ENCODE measurements around the gene AK5.

The AK5 gene

GRCh38 chr1:77447669-77448068 lies 165.8 kb downstream of the AK5 start:
- peaks cover 4% of the 10 kb centered on the region for H3K9me3 Mint-ChIP-seq (ENCODE audit: low read depth)
- no peak overlapping the region for H3K4me3 Mint-ChIP-seq
- H3K27ac Mint-ChIP-seq = no peak overlapping the region
- H3K27me3 Mint-ChIP-seq = no peaks in the 10 kb centered on the region
- peaks cover 12% of the 10 kb centered on the region for H3K4me1 Mint-ChIP-seq (ENCODE audit: low read depth)
- H3K36me3 Mint-ChIP-seq = peaks cover 16% of the 10 kb centered on the region

DNA sequence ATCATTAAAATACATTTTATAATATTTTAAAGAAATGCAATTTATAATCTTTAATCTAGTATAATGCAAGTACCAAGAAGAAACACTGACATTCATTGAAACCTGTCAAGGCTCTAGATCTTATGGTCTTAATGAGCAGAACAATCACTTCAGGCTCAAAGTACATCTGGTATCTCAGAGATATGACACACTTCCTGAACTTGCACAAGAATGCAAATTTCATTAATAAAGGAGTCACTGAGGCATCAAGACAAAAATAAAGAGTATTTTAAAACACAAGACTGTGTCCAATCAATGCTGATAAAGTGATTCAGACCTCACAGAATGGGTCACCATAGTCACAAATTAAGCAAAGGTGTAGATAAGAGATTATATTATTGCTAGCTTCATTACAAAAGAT lies 178.1 kb downstream of the AK5 start:
- Mint-ChIP-seq H3K27me3 (no peaks in the 10 kb centered on the region), H3K9me3 (ENCODE audit: low read depth) (peaks cover 3% of the 10 kb centered on the region), H3K27ac (no peak overlapping the region), H3K36me3 (peaks cover 14% of the 10 kb centered on the region), H3K4me1 (ENCODE audit: low read depth) (peaks cover 16% of the 10 kb centered on the region), H3K4me3 (no peak overlapping the region)

DNA sequence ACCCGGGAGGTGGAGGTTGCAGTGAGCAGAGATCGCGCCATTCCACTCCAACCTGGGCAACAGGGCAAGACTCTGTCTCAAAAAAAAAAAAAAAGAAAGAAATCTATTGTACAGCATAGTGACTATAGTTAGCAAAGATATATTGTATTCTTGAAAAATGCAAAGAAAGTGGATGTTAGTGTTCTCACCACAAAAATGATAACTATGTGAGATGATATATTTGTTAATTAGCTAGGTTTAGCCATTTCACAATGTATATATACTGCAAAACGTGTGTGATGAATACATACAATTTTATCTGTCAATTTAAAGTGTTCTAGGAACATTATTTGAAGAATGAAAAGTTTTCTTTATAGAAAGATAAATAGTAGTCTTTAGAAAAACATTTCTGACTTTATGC lies 179.9 kb downstream of the AK5 start:
- Mint-ChIP-seq H3K27me3 (no peaks in the 10 kb centered on the region), H3K9me3 (ENCODE audit: low read depth) (peaks cover 3% of the 10 kb centered on the region)

GRCh38 chr1:77463216-77463615 lies 181.4 kb downstream of the AK5 start:
- Mint-ChIP-seq H3K4me1 (ENCODE audit: low read depth) (peaks cover 18% of the 10 kb centered on the region), H3K27me3 (no peaks in the 10 kb centered on the region), H3K27ac (no peak overlapping the region), H3K9me3 (ENCODE audit: low read depth) (peaks cover 3% of the 10 kb centered on the region), H3K4me3 (no peak overlapping the region), H3K36me3 (peaks cover 12% of the 10 kb centered on the region)

More for the DNA sequence above, 179.9 kb downstream of the AK5 start:
- Mint-ChIP-seq H3K4me3 (no peak overlapping the region), H3K4me1 (ENCODE audit: low read depth) (peaks cover 18% of the 10 kb centered on the region), H3K27ac (no peak overlapping the region), H3K36me3 (peaks cover 18% of the 10 kb centered on the region)

DNA sequence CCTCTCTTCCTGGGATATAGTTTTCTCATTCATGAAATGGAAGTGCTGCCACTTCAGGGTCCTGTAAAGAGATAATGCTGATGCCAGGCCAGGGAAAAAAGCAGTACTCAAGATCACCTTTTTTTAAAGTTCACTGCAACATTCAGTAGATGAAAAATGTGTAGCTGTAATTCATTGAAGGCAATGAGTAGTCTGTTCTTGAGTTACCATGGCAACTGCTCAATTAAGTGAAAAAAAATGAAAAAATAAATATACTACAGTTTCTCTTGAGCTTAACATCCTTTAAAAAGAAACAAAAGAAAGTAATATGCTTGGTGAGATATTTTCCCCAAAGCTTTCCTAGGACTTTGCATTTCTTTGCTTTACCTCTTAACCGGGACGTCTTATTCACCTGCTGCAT lies 183.3 kb downstream of the AK5 start:
- Mint-ChIP-seq H3K4me1 (ENCODE audit: low read depth) (peaks cover 12% of the 10 kb centered on the region), H3K9me3 (ENCODE audit: low read depth) (peaks cover under 1% of the 10 kb centered on the region), H3K4me3 (no peak overlapping the region)

DNA sequence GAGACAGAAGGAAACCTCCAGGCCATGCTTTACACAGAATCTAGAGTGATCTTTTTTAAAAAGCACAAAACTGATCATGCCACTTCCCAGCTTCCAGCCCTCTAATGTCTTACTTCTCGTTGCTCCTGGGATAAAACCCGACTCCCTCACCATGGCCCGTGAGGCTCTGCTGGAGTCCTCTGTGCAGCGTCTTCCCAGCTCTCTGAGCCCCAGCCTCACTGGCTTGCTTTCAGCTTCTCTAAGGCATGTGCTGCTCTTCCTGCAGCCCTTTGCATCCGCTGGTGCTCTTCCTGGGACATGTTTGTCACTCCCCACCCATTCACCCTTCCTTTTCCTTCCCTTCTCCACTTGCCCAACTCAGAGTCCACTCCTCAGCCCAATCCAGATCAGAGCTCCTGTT lies 184.1 kb downstream of the AK5 start:
- H3K27ac Mint-ChIP-seq = no peak overlapping the region
- H3K4me3 Mint-ChIP-seq = no peak overlapping the region
- peaks cover 12% of the 10 kb centered on the region for H3K4me1 Mint-ChIP-seq (ENCODE audit: low read depth)
- H3K36me3 Mint-ChIP-seq = peaks cover 8% of the 10 kb centered on the region
- H3K27me3 Mint-ChIP-seq = no peaks in the 10 kb centered on the region
- no peaks in the 10 kb centered on the region for H3K9me3 Mint-ChIP-seq (ENCODE audit: low read depth)

More for the DNA sequence above, 183.3 kb downstream of the AK5 start:
- Mint-ChIP-seq H3K27me3 (no peaks in the 10 kb centered on the region), H3K27ac (no peak overlapping the region), H3K36me3 (peaks cover 8% of the 10 kb centered on the region)

- Mint-ChIP-seq H3K4me3 (no peak overlapping the region), H3K36me3 (peaks cover 11% of the 10 kb centered on the region), H3K9me3 (ENCODE audit: low read depth) (no peaks in the 10 kb centered on the region), H3K27me3 (no peaks in the 10 kb centered on the region), H3K4me1 (ENCODE audit: low read depth) (peaks cover 12% of the 10 kb centered on the region), H3K27ac (no peak overlapping the region)
Measured at GRCh38 chr1:77467021-77467595, 185.3 kb downstream of the AK5 start.

DNA sequence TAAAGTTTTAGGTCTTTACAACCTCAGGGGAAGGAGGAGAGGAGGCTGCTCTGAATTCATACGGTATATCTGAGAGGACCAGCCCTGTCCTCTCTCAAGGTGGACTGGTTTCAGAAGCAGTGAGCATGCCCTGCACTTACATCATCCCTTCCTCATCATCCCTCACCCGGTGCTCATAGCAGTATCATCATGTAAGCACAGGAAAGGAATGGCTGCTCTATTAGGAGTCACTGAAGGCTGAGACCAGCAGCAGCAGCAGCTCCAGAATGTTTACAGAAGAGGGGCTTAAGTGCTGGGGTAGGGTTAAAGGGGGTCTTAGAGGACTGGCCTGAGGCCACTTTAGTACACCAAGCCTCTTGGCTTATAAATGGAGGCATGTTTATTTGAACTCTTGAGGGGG lies 185.9 kb downstream of the AK5 start:
- no peak overlapping the region for H3K4me3 Mint-ChIP-seq

DNA sequence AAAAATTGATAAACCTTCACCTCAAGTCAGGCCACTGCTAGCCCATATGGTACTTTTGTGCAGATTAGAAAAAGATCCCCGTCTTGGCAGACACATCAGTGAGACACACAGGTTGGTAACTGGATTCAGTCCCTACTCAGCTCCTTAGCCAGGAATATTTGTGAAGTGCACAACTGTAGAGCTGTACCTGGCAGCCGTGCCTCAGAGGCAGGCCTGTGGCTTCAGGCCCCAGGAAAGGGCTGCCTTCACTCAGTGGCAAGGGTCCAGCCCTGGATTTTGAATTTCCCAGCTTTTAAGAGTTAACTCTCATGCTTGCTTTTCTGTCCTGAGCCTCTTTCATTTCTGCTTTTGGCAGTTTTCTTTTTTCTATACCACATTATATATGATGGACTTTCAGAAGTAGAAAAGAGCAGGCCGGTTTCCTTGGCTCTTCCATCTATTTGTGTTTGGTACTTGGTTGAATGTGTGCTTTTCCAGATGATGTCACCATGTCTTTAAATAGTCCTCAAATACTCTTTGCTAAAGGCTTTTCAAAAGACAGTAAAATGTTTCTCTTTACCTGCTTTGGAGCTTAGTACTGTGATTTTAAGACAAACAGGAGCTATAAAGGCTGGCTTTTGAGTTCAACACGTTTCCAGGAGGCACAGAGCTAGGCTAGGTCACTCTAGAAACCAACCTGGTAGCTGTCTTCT lies 186.6 kb downstream of the AK5 start:
- H3K4me3 Mint-ChIP-seq = no peak overlapping the region
- H3K27me3 Mint-ChIP-seq = no peaks in the 10 kb centered on the region
- peaks cover 12% of the 10 kb centered on the region for H3K4me1 Mint-ChIP-seq (ENCODE audit: low read depth)
- H3K27ac Mint-ChIP-seq = no peak overlapping the region
- H3K9me3 Mint-ChIP-seq (ENCODE audit: low read depth) = no peaks in the 10 kb centered on the region
- peaks cover 15% of the 10 kb centered on the region for H3K36me3 Mint-ChIP-seq

More for the DNA sequence above, 185.9 kb downstream of the AK5 start:
- Mint-ChIP-seq H3K4me1 (ENCODE audit: low read depth) (peaks cover 12% of the 10 kb centered on the region), H3K9me3 (ENCODE audit: low read depth) (no peaks in the 10 kb centered on the region), H3K27ac (no peak overlapping the region), H3K36me3 (peaks cover 12% of the 10 kb centered on the region), H3K27me3 (no peaks in the 10 kb centered on the region)

DNA sequence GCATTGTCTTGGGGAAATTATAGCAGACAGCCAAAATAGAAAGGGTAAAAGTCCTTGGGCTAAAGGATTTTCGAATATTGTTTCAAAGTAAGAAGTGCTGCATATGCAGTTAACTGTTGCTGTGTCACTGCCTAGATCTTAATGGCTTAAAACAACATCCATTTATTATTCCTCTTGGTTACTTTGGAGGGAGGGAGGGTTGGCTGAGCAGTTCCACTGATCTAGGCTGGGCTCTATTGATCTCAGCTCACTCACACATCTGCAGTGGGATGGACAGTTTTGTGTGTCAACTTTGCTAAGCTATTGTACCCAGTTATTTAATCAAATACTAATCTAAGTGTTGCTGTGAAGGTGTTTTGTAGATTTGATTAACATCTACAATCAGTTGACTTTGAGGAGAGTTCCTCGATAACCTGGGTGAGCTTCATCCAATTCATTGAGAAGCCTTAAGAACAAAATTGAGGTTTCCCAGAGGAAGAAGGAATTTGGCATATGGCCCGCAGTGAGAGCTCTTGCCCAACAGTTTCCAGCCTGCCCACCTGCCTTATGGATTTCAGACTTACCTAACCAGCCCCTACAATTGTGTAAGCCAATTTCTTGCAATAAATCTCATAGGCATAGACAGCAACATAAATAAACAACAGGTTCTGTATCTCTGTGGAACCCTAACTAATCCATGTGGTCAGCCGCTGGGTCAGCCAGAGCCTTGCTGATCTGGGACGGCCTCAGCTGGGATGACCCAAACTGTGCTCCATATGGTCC lies 187.3 kb downstream of the AK5 start:
- Mint-ChIP-seq H3K36me3 (peaks cover 17% of the 10 kb centered on the region), H3K27ac (no peak overlapping the region), H3K4me3 (no peak overlapping the region), H3K4me1 (ENCODE audit: low read depth) (peaks cover 8% of the 10 kb centered on the region), H3K9me3 (ENCODE audit: low read depth) (no peaks in the 10 kb centered on the region), H3K27me3 (no peaks in the 10 kb centered on the region)

DNA sequence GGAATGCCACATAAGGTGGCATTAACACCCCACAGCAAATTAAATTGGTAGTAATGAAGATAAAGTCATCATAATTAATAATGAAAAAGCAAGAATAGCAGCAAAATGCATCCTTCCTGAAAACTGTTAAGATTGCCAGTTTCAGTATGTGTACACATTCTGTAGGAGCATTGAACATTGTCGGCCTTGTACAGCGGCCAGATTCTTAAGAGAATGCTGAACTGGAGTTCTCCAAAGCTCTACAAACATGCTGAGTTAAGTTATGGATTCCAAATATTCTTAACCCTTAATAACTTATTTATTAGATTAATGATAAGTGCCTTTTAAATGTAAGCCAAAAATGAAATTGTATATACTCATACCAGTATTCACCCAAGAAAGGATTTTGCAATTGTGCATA lies 189.9 kb downstream of the AK5 start:
- no peaks in the 10 kb centered on the region for H3K9me3 Mint-ChIP-seq (ENCODE audit: low read depth)
- no peak overlapping the region for H3K4me3 Mint-ChIP-seq
- no peak overlapping the region for H3K27ac Mint-ChIP-seq
- H3K36me3 Mint-ChIP-seq = peaks cover 11% of the 10 kb centered on the region
- H3K4me1 Mint-ChIP-seq (ENCODE audit: low read depth) = peaks cover 11% of the 10 kb centered on the region
- no peaks in the 10 kb centered on the region for H3K27me3 Mint-ChIP-seq

DNA sequence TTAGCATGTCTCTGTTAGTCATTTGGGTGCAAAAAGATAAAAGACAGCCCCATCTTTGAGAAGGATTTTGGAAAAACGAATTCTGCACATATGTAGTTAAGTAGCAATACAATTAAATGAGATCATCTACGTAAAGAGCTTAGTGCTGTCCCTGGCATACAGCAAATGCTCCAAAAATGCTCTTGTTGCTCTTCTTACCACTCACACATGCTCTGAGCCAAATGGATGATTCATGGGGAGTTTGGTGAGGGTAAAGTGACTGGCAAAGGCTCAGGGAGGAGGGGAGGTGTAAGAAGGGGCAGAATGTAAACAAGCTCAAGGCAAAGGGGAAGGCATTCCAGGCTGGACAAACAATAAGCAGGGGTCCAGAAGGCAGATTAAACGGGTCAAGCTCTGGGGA lies 191.9 kb downstream of the AK5 start:
- Mint-ChIP-seq H3K4me3 (no peak overlapping the region), H3K9me3 (ENCODE audit: low read depth) (no peaks in the 10 kb centered on the region), H3K27me3 (no peaks in the 10 kb centered on the region), H3K36me3 (peaks cover 18% of the 10 kb centered on the region), H3K27ac (no peak overlapping the region), H3K4me1 (ENCODE audit: low read depth) (peaks cover 15% of the 10 kb centered on the region)

GRCh38 chr1:77475641-77476040 lies 193.8 kb downstream of the AK5 start:
- H3K4me3 Mint-ChIP-seq = no peak overlapping the region
- H3K9me3 Mint-ChIP-seq (ENCODE audit: low read depth) = no peaks in the 10 kb centered on the region
- H3K27ac Mint-ChIP-seq = no peak overlapping the region
- H3K36me3 Mint-ChIP-seq = peaks cover 22% of the 10 kb centered on the region
- peaks cover 15% of the 10 kb centered on the region for H3K4me1 Mint-ChIP-seq (ENCODE audit: low read depth)
- H3K27me3 Mint-ChIP-seq = no peaks in the 10 kb centered on the region

GRCh38 chr1:77476475-77476874 lies 194.7 kb downstream of the AK5 start:
- Mint-ChIP-seq H3K27ac (no peak overlapping the region), H3K36me3 (peaks cover 21% of the 10 kb centered on the region), H3K27me3 (no peaks in the 10 kb centered on the region), H3K4me1 (ENCODE audit: low read depth) (peaks cover 15% of the 10 kb centered on the region), H3K9me3 (ENCODE audit: low read depth) (no peaks in the 10 kb centered on the region), H3K4me3 (no peak overlapping the region)

GRCh38 chr1:77484334-77484733 lies 202.5 kb downstream of the AK5 start:
- Mint-ChIP-seq H3K36me3 (peaks cover 27% of the 10 kb centered on the region), H3K27me3 (no peaks in the 10 kb centered on the region), H3K9me3 (ENCODE audit: low read depth) (no peaks in the 10 kb centered on the region), H3K4me3 (no peak overlapping the region), H3K27ac (no peak overlapping the region), H3K4me1 (ENCODE audit: low read depth) (peaks cover 4% of the 10 kb centered on the region)
